ENCODE results near the gene FOXF1.

Gene FOXF1

DNA sequence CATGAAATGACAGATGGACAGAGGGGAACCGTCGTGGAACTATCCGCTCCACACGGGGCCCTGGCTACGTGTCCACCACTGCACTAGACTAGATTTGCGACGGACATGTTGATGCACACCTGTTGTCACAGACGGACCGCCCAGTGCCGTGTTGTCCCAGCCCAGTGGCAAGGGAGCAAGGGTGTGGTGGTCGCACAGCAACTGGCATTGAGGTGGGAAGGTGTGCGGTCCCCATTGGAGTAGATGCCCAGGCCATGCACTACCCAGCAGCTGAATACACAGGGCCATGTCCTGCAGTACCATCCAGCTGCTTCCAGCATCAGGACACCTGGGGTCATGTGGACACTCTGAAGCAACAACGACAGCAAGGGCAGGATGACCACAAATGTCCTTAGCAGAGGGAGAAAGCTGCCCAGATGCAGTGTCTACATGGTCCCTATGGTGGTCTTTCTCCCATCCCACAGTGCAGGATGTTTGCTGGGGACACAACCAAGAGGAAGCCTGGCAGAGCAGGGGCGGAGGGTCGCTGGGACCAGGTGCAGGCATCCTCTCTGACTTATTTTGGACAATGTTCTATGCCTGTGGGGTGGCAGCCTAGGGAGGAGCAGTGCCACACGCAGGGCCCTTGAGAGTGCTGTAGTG lies 8.8 kb downstream of the FOXF1 start:
- Histone ChIP-seq H3K27ac (ENCODE audit: low read length) (no peak overlapping the region), H3K79me2 (ENCODE audit: low read length) (no peaks in the 10 kb centered on the region), H4K20me1 (ENCODE audit: insufficient read depth, low read length) (no peaks in the 10 kb centered on the region), H3K9me3 (replicated peaks; ENCODE audit: insufficient read depth, low read length) (no peaks in the 10 kb centered on the region), H3K9me2 (replicated peaks; ENCODE audit: insufficient read depth, low read length) (no peaks in the 10 kb centered on the region), H3K36me3 (replicated peaks; ENCODE audit: insufficient read depth, low read length) (no peaks in the 10 kb centered on the region), H3K4me1 (ENCODE audit: low read length) (no peaks in the 10 kb centered on the region), H3K9ac (ENCODE audit: low read length) (no peak overlapping the region), H2AFZ (ENCODE audit: low read length) (no peak overlapping the region), H3F3A (ENCODE audit: insufficient read depth, low read length) (no peaks in the 10 kb centered on the region), H3K4me2 (ENCODE audit: low read depth, low read length) (no peak overlapping the region), H3K27me3 (replicated peaks; ENCODE audit: insufficient read depth, low read length) (peaks cover 77% of the 10 kb centered on the region), H3K4me3 (ENCODE audit: low read length) (no peak overlapping the region)
- DNase-seq: no peak
- TF ChIP-seq EZH2phosphoT487 (IDR thresholded peaks at IDR 0.05; ENCODE audit: low read length): no peak

DNA sequence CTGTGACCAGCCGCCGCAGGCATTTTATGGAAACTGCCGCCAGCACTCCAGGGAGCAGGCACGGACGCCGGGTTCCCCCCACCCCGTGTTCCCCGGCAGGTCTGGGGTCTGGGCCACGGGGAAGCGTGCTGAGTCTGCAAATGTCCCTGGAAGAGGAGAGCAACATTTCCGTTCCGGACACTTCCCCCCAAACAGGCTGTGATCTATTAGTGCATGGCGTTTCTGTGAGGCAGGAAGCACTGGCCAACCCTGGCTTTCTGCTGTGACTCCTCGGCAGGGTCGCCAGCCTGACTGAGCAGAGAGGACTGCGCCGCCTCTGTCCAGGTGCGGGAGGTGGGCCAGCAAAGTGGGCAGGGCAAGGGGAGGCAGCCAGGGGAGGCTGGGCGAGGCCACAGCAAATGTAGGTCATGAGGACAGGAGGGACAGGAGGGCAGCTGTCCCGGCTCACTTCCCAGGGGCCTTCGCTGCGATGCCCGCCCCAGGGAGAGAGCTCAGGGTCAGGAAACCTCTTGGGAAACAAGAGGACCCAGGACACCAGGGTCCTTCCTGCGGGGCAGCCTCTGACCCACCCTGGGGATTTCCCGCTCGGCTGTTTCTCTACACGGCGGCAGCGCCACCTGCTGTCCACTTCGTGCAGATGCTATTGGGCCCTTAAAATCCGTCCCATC lies 9.5 kb downstream of the FOXF1 start:
- H3K9me3 ChIP-seq (replicated peaks; ENCODE audit: insufficient read depth, low read length): no peaks in the 10 kb centered on the region
- H4K20me1 ChIP-seq (ENCODE audit: insufficient read depth, low read length): no peaks in the 10 kb centered on the region
- H3F3A ChIP-seq (ENCODE audit: insufficient read depth, low read length): no peaks in the 10 kb centered on the region
- H3K4me1 ChIP-seq (ENCODE audit: low read length): no peaks in the 10 kb centered on the region
- H3K4me2 ChIP-seq (ENCODE audit: low read depth, low read length): peak overlapping the region; percentile 37; the same call in 1 of the 2 replicates
- H3K9me2 ChIP-seq (replicated peaks; ENCODE audit: insufficient read depth, low read length): no peaks in the 10 kb centered on the region
- H3K9ac ChIP-seq (ENCODE audit: low read length): no peak overlapping the region
- H2AFZ ChIP-seq (ENCODE audit: low read length): no peak overlapping the region
- no peaks in the 10 kb centered on the region for H3K36me3 ChIP-seq (replicated peaks; ENCODE audit: insufficient read depth, low read length)
- peak; percentile 13 for DNase-seq
- TF ChIP-seq, protein P1, sequence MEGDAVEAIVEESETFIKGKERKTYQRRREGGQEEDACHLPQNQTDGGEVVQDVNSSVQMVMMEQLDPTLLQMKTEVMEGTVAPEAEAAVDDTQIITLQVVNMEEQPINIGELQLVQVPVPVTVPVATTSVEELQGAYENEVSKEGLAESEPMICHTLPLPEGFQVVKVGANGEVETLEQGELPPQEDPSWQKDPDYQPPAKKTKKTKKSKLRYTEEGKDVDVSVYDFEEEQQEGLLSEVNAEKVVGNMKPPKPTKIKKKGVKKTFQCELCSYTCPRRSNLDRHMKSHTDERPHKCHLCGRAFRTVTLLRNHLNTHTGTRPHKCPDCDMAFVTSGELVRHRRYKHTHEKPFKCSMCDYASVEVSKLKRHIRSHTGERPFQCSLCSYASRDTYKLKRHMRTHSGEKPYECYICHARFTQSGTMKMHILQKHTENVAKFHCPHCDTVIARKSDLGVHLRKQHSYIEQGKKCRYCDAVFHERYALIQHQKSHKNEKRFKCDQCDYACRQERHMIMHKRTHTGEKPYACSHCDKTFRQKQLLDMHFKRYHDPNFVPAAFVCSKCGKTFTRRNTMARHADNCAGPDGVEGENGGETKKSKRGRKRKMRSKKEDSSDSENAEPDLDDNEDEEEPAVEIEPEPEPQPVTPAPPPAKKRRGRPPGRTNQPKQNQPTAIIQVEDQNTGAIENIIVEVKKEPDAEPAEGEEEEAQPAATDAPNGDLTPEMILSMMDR (IDR thresholded peaks at IDR 0.05; ENCODE audit: low read length): peak; percentile 58
- TF ChIP-seq EZH2phosphoT487 (IDR thresholded peaks at IDR 0.05; ENCODE audit: low read length): no peak
- TF ChIP-seq EZH2 (optimal IDR thresholded peaks at IDR 0.05; ENCODE audit: low read depth, low read length): no peak
- H3K27ac ChIP-seq (ENCODE audit: low read length): no peak overlapping the region
- no peaks in the 10 kb centered on the region for H3K79me2 ChIP-seq (ENCODE audit: low read length)
- H3K4me3 ChIP-seq (ENCODE audit: low read length): no peak overlapping the region
- H3K27me3 ChIP-seq (replicated peaks; ENCODE audit: insufficient read depth, low read length): peaks cover 75% of the 10 kb centered on the region

DNA sequence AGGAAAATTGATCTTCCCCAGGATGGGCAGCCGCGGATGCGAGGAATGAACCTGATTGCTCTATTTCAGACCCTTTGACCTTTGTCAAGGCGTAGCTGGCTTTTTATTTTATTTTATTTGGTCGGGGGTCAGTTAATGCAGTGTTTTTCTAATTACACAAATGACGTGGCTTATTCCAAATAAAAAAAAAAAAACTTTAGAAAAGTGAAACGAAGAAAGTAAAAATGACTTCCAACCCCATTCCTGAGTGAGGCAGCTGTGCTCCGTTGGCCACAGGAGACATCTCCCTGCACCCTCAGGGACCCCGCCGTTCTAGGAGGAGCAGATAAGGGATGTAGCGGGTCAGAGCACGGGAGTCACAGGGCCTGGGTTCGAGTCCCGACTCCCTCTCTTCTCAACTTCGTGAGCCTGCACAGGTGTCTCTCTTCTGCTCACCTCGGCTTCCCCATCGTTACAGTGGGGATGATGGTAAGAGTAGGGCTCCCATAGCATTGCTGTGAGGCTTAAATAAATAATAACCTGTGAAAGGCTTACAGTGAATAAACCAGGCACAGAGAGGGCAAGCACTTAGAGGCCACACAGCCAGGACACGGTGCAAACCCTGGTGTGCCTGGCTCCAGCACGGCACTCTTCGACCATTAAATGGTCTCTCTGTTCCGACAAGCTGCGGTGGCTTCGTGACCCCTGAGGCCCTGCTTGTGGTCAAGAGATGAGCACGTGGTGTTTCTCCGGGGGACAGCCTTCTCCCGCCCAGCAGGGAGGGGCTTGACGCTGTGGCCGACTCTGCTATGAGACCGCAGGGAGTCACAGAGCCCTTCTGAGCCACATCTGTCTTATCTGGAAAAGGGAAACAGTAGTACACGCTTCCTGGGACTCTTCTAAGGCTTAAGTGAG lies 10.2 kb downstream of the FOXF1 start:
- Histone ChIP-seq H3K4me1 (ENCODE audit: low read length) (no peaks in the 10 kb centered on the region), H3K27ac (ENCODE audit: low read length) (no peak overlapping the region), H3K27me3 (replicated peaks; ENCODE audit: insufficient read depth, low read length) (peaks cover 68% of the 10 kb centered on the region), H3K9me3 (replicated peaks; ENCODE audit: insufficient read depth, low read length) (no peaks in the 10 kb centered on the region), H3K9ac (ENCODE audit: low read length) (no peak overlapping the region), H3K9me2 (replicated peaks; ENCODE audit: insufficient read depth, low read length) (no peaks in the 10 kb centered on the region), H3K4me3 (ENCODE audit: low read length) (no peak overlapping the region), H3K79me2 (ENCODE audit: low read length) (no peaks in the 10 kb centered on the region), H4K20me1 (ENCODE audit: insufficient read depth, low read length) (no peaks in the 10 kb centered on the region), H3K4me2 (ENCODE audit: low read depth, low read length) (peak overlapping the region; percentile 37; the same call in 1 of the 2 replicates), H3F3A (ENCODE audit: insufficient read depth, low read length) (no peaks in the 10 kb centered on the region), H3K36me3 (replicated peaks; ENCODE audit: insufficient read depth, low read length) (no peaks in the 10 kb centered on the region), H2AFZ (ENCODE audit: low read length) (no peak overlapping the region)
- DNase-seq: no peak
- TF ChIP-seq EZH2phosphoT487 (IDR thresholded peaks at IDR 0.05; ENCODE audit: low read length) (no peak), EZH2 (optimal IDR thresholded peaks at IDR 0.05; ENCODE audit: low read depth, low read length) (no peak)
- TF ChIP-seq, protein P1 (IDR thresholded peaks at IDR 0.05; ENCODE audit: low read length): no peak

Measured in MM.1S (cell line).